LHCN-M2 (cell line): Measurements from ENCODE around the gene CFLAR. TPM values are rescaled to one million over a fixed set of nuclear protein-coding genes. Genes with fewer than 3 reads are reported as not detected.
"Not testable (repeated sequence)": the region's sequence is repeated elsewhere in the genome, so short reads cannot be mapped to it uniquely, and the experiment has no call there.

Experiments
- DNase-seq: peaks from one replicate; pipeline ENCODE4 v3.0.0-alpha.2; 2012; ENCODE audit warnings: low read depth
- total RNA-seq: library from RNA; depleted of rRNA; stranded (reverse); fragments of >200 nt; gene quantifications from 2 replicates; pipeline ENCODE4 v1.2.3, GENCODE V29; 2014

CFLAR gene
- total RNA-seq, 1 experiment from 2014 or later, result 50.0 TPM

DNA sequence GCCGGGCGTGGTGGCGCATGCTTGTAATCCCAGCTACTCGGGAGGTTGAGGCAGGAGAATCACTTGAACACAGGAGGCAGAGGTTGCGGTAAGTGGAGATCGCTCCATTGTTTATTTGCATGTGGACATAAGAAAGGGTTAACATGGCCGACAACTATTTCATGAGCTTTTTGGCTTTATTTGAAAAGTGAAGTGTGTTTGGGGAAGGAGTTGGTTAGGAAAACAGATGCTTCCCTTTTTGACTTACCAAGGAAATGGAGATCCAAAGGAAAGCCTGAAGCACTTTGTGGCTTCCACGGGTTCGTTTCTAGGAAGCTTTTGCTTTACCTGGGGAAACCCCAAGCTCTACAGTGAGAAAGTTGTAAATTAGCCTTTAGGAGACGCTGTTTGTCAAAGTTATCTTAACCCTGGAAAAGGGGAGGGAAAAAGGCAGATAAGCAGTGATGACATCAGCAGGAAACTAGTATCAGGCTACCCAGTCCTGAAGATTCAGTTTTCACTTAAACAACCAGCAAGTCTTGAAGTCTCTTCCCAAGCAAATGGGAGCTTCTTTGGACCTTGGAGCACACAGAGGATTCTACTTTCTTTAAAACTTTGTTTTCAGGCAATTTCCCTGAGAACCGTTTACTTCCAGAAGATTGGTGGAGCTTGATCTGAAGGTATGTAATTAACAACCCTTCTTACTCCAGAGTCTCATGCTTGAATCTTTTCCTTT lies 66.8 kb downstream of the CFLAR start, which contains the start of gene CASP10:
Gene CASP10 (plus strand): TSS at position 492 of the 715 bp plus-strand sequence. CDS start 2,637 bp downstream, outside the sequence.
- DNase-seq, result peak; percentile 43

DNA sequence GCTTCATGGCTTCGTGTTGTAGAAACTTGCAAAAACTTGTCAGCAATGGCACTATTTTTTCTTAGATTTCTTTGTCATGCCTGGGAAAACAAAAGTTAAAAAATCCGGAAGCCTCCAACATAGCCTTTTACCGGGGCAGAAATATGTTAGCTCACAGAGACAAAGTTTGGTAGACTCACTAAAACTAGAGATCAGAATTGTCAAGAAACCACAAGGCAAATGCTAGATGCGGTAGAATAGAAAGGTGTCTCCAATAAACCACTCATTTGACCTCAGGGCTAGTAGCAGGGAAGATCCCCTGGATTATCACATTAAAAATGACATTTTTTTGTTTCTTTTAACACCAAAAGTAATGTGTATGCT lies 67.4 kb downstream of the CFLAR start:
- DNase-seq, result no peak

DNA sequence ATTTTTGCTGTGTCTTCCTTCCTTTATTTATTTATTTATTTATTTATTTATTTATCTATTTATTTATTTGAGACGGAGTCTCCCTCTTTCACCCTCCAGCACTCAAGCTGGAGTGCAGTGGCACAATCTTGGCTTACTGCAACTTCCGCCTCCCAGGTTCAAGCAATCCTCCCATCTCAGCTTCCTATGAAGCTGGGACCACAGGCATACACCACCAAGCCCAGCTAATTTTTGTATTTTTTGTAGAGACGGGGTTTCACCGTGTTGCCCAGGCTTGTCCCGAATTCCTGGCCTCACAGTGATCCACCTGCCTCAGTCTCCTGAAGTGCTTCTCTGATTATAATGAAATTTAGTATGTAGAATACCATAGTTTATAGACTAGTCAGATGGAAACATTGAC lies 67.9 kb downstream of the CFLAR start:
- not testable (repeated sequence) for DNase-seq

GRCh38 chr2:201184248-201184647 lies 68.3 kb downstream of the CFLAR start:
- not testable (repeated sequence) for DNase-seq

DNA sequence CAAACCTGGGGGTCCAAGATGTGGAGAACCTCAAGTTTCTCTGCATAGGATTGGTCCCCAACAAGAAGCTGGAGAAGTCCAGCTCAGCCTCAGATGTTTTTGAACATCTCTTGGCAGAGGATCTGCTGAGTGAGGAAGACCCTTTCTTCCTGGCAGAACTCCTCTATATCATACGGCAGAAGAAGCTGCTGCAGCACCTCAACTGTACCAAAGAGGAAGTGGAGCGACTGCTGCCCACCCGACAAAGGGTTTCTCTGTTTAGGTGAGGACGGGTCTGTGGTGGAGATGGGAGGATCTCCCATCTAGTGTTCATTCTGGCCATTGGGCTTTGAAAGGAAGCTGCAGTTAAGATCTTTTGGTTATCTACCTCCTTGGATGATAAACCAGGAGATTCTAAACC lies 69.9 kb downstream of the CFLAR start:
- no peak for DNase-seq

DNA sequence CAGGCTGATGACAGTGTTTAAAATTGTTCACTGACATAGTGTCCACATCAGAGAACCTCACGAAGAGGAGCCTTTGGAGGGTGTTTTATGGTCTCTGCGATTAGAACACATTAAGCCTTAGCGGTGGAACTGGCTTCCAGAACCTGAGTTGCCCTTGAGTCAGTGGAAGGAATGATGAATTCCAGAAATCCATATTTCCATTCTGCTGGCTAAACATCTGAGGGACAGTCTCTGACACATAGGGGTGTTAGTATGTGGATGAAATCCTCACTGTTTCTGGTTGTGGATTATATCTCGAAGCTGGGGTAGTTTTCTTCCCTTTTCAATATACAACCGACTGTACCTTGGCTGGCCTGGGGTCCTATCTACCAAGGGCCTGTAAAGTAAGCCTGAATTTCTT lies 71.0 kb downstream of the CFLAR start:
- DNase-seq, result no peak

DNA sequence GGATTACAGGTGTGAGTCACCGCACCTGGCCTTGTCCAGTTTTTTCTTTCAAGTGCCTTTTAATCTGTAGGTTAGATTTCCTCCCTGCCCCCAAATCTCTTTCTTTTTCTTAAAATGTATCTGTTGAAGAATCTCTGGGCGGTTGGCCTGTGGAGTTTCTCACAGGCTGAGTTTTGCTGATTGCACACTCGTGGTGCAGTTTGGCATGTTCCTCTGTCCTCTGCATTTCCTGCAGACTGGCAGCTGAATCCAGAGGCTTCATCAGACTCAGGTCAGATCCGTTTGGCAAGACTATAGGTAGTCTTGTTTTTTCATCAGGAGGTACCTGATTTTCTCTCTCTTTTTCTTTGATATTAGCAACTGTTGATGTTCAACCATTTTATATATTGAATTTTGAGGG lies 72.5 kb downstream of the CFLAR start:
- no peak for DNase-seq

GRCh38 chr2:201191132-201191875 lies 75.3 kb downstream of the CFLAR start:
- DNase-seq, result no peak

DNA sequence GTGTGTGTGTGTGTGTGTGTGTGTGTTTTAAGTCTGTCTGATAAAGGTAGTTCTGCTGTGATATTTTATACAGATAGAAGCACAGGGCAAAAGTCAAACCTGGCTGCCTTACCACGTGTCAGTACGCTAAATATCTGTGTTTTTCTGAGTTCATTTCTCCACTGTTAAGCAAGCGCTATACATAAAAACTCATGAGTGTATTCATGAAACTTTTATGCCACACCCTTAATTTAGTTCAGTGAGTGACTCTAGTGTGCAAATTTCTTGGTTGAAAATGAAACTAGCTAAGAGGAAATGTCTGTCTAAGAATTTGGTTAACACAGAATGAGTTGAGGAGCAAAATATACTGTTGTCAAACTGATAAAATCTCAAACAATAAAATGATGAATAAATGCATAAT lies 78.1 kb downstream of the CFLAR start:
- DNase-seq, result no peak

DNA sequence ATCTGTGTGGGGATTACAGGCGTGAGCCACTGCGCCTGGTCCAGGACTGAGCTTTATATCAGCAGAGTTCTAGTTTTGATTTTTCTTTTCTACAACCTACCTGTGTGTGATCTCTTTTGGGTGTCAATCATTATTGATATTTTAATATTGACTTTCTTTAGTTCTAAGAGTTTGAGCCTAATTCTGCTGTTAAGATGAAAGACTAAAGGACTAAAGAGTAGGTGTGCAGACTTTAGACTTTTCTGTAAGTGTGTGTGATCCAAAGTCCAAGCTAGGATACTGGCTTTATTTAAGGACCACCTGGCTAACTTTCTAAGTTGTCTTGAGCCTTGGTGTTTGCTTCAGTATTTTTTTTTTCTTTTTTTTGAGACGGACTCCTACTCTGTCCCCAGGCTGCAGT lies 79.4 kb downstream of the CFLAR start:
- DNase-seq, result no peak

- DNase-seq, result no peak
Measured at GRCh38 chr2:201196003-201196402, 80.0 kb downstream of the CFLAR start.

DNA sequence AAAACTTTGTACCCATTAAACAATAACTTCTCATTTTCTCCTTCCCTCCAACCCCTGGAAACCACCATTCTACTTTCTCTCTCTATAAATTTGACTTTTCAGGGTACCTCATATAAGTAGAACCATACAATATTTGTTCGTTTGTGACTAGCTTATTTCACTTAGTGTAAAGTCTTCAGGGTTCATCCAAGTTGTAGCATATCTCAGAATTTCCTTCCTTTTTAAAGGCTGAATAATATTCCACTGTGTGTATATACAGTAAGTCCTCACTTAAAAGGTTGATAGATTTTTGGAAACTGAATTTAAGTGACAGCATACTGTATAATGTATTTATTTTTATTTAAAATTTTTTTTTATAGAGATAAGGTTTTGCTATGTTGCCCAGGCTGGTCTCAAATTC lies 80.8 kb downstream of the CFLAR start:
- no peak for DNase-seq

- no peak for DNase-seq
Measured at GRCh38 chr2:201197781-201198180, 81.8 kb downstream of the CFLAR start.

GRCh38 chr2:201199847-201200246 lies 83.9 kb downstream of the CFLAR start:
- no peak for DNase-seq

GRCh38 chr2:201200345-201200744 lies 84.4 kb downstream of the CFLAR start:
- DNase-seq, result no peak

DNA sequence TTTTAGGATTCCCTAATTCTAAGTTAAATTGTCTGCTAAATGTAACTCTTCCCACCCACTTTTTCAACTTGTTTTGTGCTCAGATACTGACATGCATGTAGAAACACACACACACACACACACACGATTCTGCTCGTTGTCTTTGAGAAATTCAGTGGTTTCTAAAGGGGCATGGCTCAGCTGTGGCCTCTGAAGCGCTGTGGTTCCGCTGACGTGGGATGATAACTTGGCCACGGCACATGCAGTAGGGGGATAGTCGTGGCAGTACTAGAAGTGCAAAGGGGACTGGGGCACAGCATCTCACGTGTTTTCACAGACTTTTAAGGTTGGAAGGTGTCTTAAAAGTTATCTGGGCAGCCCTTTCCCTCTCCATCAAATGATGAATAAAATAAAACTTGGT lies 85.4 kb downstream of the CFLAR start:
- no peak for DNase-seq

DNA sequence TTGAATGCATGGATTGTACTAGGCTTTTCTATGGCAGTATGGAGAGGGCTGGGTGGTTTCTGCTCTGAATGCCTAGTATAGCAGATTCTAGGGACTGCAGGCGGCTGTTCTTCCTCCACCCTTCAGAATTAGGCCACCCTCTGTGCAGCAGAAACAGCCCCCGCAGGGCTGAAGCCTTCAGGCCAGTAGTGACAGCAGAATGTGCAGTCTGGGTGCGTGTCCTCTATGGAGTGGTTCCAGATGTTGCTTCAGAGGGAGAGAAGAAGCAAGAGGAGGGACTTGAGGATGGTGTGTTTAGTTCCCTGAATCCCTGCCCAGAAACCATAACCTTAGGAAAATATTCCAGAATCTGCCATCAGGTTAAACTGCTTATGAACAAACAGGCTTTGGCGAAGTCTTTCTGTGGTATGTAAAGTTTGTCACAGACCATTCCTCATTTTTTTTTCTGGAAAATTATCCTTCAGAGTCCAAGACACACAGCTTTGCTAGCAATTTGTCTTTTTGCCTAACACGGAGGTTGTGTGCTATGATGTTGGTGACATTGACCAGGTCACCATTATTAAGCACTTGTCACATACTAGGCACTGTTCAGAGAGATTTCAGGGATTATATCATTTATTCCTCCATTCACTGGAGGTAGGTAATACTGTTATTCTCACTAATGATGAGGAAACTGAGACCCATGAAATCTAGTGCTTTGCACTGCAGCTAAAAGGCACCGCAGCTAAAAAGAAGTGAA lies 88.1 kb downstream of the CFLAR start:
- no peak for DNase-seq

GRCh38 chr2:201204655-201205514 lies 88.9 kb downstream of the CFLAR start:
- no peak for DNase-seq

DNA sequence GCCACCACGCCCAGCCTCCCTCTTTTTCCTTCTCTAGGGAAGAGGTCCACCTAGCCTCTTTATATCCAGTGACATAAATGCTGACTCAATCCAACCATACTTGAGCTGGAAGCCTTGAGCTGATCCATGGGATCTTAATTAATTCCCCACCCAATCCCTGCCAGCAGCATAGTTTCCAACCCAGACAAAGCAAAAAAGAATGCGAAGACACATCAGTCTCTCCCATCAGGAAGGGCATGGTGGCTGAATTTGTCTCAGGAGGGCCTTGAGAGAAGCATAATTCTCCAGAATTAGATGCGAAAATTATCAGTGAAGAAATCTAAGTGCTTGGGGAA lies 89.5 kb downstream of the CFLAR start:
- no peak for DNase-seq

- no peak for DNase-seq
Measured at GRCh38 chr2:201208563-201209252, 92.7 kb downstream of the CFLAR start.

- no peak for DNase-seq
Measured at GRCh38 chr2:201215963-201216362, 100.0 kb downstream of the CFLAR start.
